Activated CD8-positive, alpha-beta memory T cell treated with anti-CD3 and anti-CD28 coated beads for 4 hours (primary cell): Measurements from ENCODE around the gene IL23R.
"Not testable (repeated sequence)": the region's sequence is repeated elsewhere in the genome, so short reads cannot be mapped to it uniquely, and the experiment has no call there.

Experiments
- DNase-seq, 2 donors: peaks; one replicate each; pipeline ENCODE4 v3.0.0-alpha.2; 2020; ENCODE audit warnings: low read depth in 2 of 2

Gene IL23R

GRCh38 chr1:67192902-67193301, 26.6 kb downstream of the IL23R start:
- DNase-seq = no peak

DNA sequence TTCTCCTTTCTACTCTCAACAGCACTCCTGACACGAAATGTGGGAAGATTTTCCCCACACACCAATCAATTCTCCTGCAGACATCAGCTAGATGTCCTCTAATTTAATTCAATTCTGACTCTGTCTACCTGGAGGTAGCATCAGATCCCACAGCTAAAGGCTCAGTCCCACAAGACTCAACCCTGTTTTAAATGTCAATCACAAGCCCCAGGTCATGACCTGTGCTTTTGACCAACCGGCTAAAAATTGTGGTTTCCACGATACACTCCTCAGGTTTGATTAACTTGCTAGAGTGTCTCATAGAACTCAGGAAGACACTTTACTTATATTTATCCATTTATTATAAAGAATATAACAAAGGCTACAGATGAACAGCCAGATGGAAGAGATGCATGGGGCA, 27.4 kb downstream of the IL23R start:
- no peak for DNase-seq

GRCh38 chr1:67194209-67194863, 28.1 kb downstream of the IL23R start:
- DNase-seq = no peak

DNA sequence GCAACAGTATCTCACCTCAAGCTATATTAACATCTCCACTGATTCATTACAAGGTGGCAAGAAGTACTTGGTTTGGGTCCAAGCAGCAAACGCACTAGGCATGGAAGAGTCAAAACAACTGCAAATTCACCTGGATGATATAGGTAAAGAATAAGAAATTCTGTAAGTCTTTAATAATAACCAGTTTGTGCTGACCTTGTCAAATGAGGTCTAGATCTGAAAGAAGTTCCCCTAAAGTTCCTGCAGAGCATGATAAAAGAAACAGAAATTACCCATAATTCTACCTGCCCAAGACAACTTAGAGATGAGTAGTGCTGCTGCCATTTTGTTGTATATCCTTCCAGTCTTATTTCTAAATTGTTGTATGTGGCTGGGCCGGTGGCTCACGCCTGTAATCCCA, 34.5 kb downstream of the IL23R start:
- DNase-seq = no peak

DNA sequence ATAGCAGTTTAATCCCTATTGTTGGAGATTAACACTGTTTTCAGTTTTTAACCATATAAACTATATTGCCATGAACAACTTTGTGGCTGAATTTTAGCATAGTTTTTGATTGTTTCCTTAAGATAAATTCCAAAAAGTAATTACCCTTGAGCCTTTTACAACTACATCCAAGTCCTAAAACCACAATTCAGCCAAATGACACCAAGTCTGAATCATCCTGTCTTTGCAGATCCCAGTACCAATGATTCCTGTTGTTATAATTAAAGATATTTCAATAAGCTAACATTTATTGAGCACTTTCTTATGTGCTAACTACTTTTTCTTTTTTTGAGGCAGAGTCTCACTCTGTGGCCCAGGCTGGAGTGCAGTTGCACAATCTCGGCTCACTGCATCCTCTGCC, 35.6 kb downstream of the IL23R start:
- DNase-seq = no peak

DNA sequence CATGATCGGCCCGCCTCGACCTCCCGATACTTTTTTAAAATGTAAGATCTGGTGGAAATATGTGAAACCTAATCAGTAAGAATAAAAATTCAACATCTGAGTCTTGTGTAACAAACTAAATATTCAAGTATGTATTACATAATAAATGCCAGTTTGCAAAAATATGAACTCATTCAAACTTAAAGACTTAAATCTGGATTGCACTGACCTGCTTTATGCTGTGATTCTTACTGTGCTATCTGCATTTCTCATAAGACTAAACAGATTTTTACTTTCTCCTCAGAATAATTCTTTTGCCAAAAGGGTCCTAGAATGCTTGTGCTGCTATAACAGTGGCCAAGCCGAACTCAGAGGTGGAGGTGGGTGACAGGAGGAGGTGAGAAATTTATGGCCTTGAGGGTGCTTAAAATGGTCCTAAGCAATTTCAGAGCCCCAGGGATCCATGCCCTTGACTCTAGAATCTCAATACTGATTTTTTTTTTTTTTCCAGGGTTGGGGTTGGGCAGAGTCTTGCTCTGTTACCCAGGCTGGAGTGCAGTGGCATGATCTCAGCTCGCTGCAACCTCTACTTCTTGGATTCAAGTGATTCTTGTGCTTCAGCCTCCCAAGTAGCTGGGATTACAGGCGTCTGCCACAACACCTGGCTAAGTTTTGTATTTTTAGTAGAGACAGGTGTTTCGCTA, 38.2 kb downstream of the IL23R start:
- no peak for DNase-seq

DNA sequence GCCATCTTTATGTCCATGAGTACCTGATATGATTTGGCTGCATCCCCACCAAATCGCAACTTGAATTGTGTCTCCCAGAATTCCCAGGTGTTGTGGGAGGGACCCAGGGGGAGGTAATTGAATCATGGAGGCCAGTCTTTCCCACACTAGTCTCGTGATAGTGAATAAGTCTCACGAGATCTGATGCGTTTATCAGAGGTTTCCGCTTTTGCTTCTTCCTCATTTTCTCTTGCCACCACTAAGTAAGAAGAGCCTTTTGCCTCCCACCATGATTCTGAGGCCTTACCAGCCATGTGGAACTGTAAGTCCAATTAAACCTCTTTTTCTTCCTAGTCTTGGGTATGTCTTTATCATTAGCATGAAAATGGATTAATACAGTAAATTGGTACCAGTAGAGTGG, 41.1 kb downstream of the IL23R start:
- not testable (repeated sequence) for DNase-seq

DNA sequence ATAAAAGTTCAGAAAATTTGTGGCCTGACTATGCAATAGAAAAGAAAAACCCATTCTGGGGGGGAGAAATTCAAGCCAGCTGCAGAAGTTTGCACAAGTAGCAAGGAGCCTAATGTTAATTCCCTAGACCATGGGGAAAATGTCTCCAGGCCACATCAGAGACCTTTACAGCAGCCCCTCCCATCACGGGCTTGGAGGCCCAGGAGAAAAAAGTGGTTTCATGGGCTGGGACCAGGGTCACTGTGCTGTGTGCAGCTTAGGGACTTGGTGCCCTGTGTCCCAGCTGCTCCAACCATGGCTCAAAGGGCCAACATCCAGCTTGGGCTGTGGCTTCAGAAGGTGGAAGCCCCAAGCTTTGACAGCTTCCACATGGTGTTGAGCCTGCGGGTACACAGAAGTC, 42.0 kb downstream of the IL23R start:
- no peak for DNase-seq

DNA sequence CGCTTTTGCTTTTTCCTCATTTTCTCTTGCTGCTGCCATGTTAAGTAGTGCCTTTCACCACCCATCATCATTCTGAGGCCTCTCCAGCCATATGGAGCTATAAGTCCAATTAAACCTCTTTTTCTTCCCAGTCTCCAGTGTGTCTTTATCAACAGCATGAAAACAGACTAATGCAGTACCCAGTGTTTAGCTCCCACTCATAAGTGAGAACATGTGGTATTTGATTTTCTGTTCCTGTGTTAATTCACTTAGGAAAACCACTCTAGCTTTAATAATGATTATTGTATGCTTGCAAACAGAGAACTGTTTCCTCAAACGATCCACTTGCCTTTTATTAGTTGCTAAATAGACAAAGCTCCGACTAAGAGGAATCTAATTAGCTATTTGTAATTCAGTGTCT, 43.3 kb downstream of the IL23R start:
- no peak for DNase-seq

DNA sequence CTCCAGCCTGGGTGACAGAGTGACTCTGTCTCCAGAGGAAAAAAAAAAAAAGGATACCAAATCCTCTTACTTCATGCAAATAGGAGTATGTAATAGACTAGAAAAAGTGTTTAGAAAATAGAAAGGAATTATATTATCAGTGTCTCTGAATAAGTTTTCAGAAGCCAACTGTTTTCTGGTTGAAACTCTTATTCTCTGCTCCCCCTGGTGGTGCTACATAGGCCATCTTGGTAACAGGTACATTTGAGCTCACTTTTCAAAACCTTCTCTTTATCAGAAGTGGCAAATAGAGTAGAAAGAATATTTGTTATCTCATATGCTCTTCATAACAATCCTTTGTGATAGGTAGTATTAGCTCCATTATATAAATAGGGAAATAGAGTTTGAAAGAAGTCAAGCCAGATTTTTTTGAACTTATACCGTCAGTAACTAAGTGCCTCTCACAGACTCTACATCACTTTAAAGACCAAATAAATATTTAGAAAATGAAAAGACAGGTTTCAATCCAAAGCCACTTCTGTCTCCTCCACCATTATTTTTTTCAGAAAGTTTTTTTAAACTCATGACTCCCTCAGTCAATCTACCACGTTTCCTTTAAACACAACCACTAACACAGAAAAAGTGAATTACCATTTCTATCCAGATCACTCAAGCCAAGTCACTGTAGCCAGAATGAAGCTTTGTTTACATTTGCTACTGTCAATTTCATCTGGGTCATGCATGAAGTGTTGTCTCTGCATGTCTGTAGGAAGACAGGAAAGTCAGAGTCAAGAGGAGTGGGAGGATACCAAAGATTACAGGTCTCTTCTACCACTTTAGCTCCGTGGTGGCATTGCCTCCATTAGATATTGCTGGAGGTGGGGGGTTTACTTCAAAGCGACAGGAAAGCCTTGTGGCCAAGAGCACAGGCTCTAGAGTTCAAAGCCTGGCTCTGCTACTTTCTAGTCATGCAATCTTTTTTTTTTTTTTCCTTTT, 45.6 kb downstream of the IL23R start:
- peak; percentile 9 to 23 for DNase-seq

- no peak for DNase-seq
Observed at GRCh38 chr1:67213164-67213563, 46.9 kb downstream of the IL23R start.

DNA sequence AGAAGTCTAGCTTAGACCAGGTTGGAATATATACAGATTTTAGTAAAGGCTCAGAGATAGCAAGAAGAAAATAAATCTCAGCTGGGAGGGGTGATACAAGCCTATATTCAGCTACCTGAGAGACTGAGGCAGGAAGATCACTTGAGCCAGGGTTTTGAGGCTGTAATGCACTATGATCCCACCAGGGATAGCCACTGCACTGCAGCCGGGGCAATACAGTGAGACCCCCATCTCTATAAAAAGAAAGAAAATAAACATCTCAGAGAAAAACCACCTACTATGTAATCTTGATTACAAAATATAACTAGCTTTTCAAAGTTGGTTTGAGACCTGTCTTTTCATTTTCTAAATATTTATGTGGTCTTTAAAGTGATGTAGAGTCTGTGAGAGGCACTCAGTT, 47.7 kb downstream of the IL23R start:
- no peak for DNase-seq

DNA sequence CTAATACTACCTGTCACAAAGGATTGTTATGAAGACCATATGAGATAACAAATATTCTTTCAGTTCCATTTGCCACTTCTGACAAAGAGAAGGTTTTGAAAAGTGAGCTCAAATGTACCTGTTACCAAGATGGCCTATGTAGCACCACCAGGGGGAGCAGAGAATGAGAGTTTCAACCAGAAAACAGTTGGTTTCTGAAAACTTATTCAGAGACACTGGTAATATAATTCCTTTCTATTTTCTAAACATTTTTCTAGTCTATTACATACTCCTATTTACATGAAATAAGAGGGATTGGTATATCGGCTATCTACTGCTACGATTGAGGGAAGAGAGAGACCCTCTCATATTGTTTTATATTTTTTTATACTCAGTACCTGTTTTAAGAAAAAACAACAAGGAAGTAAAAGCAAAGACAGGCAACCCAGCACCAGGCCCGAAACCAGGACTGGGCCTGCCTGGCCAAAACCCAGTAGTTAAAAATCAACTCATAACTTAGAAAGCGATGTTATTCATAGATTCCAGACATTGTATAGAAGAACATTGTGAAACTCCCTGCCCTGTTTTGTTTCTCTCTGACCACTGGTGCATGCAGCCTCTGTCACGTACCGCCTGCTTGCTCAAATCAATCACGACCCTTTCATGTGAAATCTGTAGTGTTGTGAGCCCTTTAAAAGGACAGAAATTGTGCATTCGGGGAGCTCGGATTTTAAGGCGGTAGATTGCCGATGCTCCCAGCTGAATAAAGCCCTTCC, 48.3 kb downstream of the IL23R start:
- peak; percentile 6 to 19 for DNase-seq

DNA sequence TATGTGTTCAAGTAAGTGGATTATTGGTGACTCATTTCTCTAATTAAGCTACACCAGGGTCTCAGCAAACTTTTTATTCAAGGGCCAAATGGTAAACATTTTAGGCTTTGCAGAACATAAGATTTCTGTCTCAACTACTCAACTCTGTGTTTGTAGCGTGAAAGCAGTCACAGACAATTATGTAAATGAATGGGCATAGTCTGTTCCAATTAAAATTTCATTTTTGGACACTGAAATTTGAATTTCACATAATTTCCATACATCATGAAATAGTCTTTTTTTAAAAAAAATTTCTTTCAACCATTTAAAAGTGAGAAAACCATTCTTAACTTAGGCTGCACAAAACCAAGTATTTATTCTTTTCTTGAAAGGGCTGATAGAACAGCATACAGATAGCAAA, 50.1 kb downstream of the IL23R start:
- no peak for DNase-seq

DNA sequence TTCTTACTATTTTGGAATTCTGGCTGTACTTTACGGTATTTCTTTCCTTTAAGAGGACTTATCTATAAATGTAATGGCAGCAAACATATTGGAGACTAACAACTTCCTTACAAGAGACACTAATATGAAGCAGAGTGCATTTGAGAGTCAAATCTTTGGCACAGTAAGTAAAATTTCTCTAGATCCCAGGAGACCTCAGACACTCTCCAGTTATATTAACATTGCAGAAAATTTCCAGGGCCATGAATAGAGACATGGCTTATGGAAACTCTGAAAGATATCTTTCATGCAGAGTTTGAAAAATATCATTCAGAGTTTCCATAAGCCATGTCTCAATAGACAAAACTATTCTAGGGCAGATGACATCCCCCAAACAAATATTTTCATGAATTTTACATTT, 51.2 kb downstream of the IL23R start:
- no peak for DNase-seq

- no peak for DNase-seq
Observed at GRCh38 chr1:67217938-67218337, 51.7 kb downstream of the IL23R start.

GRCh38 chr1:67224856-67225255, 58.6 kb downstream of the IL23R start:
- DNase-seq = no peak

DNA sequence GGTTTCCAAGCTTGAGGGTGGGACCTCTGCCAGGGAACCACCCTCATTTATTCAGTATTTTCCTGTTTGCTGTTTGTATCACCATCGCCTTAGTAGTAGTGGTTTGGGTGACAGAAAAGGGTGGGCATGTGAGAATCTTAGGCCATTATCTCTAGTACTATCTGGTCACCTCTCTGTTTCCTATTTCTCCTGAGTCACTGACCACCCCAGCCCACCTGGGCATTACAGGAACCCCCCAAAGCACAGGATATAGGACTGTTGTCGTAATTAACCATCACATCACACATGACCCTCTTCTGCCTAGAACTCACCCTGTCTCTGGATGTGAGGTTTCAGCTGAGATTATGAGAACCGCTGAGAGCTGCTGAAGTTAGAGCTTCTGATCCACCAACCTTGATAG, 60.4 kb downstream of the IL23R start:
- DNase-seq = no peak

DNA sequence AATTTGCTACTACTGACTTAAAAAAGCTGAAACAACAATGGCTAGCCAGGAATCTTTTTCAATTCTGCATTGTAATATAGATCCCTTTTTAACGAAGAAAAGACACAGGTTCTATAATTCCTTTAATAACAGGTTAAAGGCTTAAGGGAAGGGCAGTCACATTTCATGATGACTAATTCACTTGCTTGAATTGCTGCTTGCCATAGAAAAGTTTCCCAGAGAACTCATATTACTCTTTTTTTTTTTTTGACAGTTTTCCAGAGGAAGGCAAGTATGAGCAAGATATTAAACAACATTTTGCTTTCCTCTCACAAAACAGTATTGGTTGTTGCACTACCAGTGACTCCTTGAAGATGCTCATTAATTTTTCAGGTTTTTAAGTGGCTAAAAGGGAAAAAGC, 60.9 kb downstream of the IL23R start:
- DNase-seq = no peak

DNA sequence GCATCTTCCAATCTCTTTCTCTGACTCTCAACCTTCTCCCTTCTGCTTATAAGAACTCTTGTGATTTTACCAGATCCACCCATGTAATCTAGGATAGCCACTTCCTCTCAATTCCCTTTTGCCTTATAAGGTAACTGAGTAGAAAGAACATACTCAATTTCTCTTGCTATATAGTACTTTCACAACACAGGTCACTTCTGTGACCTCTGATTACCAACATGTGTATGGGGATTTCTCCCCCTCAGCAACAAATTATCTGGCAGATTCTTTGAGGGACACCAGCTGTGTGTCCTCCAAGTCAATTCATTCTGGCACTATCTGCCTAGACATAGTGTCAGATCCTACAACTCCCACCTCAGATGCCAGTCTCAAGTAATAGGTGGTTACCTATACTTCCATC, 62.5 kb downstream of the IL23R start:
- DNase-seq = no peak

- DNase-seq = no peak
Observed at GRCh38 chr1:67230539-67230938, 64.3 kb downstream of the IL23R start.

DNA sequence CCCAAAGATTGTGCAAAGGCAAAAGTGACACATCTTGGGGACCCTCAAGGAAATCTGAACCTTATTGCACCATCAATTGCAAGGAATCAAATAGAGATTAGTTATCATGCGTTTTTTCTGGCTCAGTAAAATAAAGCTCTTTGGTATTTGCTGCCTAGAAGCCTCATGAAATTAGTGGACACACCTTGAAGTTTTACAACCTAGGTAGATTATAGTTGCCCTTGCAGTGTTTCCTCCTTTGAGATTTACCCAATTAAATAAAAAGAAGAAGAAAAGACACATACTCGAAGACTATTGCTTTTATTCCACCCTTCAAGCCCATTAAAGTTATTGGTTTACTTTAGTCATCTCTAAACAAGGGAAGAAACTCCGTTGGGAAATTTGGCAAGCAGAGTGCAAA, 70.0 kb downstream of the IL23R start:
- no peak for DNase-seq
